Stimulated activated CD8-positive, alpha-beta memory T cell treated with anti-CD3 and anti-CD28 coated beads, Interleukin-4, amount 100 ng/mL, for 48 hours (primary cell): ENCODE data around the gene MUSK.
A peak's percentile ranks its signal among the peaks of the same experiment; 100 is the strongest.
"Not testable (repeated sequence)": the region's sequence is repeated elsewhere in the genome, so short reads cannot be mapped to it uniquely, and the experiment has no call there.

Experiments
- DNase-seq: peaks from one replicate; pipeline ENCODE4 v3.0.0-alpha.2; 2020

Gene MUSK

DNA sequence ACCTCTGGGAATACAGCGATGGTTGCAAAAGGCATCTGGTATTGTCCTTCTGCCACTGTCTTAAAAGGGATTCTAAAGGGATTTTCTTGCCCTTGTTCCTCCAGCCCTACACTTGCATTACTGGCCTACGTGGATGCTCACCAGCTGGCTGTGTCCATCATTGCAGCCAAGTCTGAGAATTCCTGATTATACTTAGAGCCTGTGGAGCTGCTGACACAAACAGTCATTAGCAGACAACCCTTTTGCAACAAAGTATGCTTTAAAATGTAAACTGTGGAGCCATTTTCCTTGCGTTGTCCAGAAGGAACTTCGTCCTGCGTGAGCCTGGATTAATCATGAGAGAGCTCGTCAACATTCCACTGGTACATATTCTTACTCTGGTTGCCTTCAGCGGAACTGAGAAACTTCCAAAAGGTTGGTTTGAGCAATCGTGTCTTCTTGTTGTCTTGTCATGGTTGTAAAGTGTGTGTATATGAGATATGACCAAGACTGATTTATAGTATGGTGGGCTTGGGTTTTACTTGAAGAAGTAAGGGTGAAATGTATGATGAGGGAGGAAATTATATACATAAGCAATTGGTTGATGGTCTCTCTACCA lies at the start of gene MUSK:
Gene MUSK, plus strand, starts transcription at position 222 of the 598 bp plus-strand sequence. Its CDS starts 114 bp downstream, at position 336.
- no peak for DNase-seq

- no peak for DNase-seq
Observed at GRCh38 chr9:110619831-110620230, 48.8 kb upstream of the MUSK start.

DNA sequence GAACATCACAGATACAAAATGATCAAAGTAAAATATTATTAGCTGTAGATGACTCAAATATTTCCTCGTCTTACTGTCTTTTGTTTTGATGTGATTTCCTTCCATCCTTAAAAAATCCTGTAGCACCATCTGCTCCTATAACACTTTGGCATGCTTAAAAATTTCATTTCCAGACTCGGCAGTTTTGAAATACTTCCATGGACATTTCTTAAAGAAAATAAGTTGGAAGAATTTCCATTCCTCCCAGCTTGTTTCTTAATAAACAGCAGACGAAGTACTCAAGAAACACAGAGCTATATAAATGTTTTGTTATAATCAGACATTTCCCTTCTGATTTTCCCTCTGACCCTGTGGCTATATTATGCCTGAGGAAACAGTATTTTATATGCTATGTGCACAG lies 47.9 kb upstream of the MUSK start:
- DNase-seq: no peak

DNA sequence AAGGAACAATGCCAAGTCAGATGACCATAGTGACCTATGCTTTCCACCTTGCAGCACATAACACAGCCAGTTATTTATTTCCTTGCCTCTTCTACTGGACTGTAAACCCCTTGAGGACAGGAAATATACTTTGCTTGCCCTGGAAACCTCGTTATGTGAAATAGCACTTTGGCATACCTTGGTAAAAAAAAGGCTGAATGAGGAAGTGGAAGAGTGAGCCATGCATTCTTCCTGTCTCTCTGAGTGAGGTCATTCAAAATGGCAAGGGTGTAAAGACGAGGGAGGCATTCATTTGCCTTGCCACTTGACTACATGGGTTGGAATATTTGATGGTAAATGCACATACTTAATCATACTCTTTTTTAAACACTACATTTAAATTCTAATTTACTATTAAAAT lies 46.2 kb upstream of the MUSK start:
- DNase-seq: no peak

- peak; percentile 29 for DNase-seq
Observed at GRCh38 chr9:110623462-110624025, 45.0 kb upstream of the MUSK start.

DNA sequence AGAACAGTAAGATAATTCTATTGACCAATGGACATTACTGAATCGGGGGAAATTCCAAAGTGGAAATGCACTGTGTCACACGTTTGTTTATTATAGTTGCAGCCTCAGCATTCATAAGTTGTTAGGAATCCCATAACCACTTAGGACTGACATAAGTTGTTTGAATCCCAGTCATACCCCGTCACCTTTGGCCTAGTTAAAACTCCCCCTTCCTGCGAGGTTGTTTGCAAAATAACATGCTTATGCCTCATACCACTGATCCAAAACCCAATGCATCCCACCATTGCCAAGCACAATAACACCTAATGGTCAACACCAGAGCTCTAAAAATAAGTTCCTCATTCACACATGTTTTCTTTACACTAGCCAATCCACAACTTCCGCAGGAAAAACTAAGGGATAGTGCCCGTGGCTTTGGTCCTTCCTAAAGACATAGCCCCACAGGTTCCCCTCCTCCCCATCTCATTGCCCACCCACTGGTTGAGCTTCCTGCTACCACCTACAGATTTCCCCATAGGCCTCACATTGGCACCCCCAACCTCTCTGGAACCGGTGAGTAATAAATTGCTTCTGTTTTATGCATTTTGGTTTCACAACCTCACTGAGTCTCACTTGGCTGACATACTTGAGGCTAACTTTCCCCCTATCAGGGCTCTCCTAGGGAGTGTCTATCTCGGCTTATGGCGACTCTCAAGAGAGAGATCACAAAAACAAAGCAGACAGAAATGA lies 42.3 kb upstream of the MUSK start:
- peak; percentile 36 for DNase-seq

GRCh38 chr9:110635589-110635988 lies 33.0 kb upstream of the MUSK start:
- no peak for DNase-seq

GRCh38 chr9:110638381-110638954 lies 30.1 kb upstream of the MUSK start:
- no peak for DNase-seq

DNA sequence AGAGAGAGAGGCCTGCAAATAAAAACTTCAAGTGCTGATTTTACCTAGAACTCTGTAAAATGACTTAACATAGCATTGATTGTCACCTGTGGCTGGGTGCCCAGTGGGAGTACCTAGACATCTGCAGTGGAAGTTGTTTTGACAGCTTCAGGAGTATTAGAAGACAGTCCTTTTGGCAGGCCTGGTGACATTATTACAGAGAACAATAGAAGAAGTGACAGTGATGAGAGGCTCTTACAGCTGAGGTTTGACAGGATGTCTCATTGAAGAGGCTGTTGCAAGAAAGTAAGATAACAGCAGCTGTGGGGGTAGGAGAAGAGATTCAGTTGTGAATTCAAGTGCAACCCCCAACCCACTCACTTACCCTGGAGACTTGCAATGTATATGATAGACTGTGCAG lies 27.9 kb upstream of the MUSK start:
- no peak for DNase-seq

DNA sequence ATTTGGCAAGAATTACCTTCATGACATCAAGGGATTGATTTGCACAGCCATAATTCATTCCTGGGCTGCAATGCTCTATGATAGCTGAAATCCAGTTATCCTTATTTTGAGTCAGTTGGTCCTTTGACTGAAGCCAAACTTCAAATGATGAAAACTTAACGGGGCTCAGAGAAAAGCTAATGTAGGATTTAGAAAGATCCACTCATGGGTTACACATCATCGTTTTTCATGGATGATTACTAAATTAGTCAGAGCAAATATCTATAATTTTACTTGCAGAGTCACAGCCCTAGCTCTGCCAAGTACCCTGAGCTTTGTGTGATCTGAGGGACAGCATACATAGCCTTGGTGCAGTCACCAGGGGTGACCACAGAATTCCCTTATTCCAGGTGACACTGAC lies 27.3 kb upstream of the MUSK start:
- DNase-seq: no peak

DNA sequence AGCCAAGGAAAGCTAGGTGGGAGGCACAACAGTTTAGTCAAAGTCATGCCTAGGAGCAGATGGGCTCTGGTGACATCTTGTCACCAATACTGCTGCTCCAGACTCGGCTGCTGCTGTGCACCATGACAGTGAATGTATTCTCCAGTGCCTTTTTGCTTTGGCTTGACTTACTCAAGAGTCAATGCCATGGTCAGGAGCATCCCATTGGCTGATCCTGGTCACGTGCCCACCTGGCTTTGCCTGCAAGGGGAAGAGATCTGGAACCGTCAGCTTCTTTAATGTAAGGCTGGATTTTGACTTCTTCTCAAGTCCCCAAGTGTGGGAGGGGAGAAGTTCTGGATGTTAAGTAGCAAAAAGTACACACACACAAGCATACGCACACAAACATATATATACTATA lies 19.9 kb upstream of the MUSK start:
- no peak for DNase-seq

GRCh38 chr9:110650261-110650660 lies 18.3 kb upstream of the MUSK start:
- no peak for DNase-seq

DNA sequence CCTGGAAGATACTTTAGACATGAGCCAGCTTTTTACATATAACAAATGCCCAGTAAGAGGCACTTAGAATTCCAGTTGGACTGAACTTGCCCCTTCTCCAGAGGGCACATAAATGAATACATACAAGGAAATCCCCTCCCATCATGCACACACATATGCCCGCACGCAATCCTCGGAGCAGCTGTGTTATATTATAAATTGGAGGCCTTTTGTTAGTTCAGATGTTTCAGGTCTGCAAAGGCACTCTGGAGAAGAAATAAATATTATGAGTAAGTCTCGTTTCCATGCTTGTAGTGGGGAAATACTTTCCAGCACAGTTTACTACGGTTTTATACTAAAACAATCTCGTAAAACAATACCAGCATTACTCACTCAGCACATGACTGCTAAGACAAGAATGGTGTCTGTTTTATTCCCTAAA lies 17.6 kb upstream of the MUSK start:
- DNase-seq: no peak

DNA sequence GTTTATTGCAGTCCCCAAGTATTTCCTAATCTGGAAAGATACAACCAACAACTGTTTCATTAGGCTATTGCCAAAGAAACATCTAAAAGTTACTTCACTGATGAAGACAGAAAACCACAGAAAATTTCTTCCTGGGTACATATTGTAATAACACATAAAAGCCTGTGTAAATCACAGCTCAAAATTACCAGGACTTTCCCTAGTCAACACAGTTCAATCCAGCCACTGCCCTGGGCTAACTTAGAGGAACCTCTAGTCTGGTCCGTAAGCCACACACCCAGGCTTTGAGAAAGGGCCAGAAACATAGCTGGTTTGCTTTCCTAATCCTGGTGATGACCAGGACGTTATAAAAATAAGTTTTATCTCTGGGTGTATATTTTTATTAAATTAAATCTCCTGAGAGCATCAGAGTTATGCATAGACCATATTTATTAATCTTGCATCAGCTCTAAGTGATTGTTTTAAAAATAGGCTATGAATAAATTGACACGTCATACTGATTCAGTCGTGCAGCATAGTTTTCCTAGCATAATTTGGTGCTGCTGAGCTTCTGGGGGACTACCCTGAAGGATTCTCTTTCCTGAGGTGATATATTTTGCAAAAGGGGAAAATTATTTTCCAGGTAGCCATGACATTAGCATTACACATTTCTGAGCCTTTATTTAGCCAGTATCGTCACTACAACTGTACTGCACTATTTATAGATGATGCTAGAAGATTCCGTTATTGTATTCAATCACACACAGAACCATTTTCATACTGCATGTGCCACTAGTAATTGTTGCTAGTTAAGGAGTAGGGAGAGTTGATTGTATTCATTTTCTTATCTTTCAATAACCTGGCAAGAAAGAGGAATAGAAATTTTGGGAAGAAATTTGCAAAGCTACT lies 12.6 kb upstream of the MUSK start:
- DNase-seq: no peak

DNA sequence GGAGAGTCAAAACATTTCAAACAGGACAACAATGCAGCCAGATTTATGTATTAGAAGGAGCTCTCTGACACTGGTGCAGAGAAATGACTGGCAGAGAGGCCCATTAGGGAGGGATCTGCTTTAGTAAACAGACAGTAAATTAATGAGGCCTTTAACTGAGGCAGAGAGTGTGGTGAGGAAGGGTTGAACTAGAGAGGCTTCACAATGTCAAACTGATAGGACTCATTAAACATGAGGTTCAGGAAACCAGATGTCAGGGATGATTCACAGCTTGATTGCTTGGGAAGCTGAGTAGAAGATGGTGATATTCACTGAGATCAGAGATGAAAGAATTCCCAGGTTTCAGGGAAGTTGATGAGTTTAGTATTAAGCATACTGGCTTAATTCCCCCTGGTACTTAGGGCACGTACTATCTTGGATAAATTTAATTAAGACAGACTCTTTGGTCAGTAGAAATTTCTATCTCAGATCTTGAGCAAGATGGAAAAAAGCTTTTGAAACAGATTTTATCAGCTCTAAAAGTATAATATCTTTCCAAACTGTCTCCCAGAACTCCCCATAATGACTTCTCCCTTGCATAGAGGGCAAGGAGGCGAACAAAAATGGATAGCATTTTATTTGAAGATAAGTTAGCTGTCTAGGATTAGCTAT lies 8.6 kb upstream of the MUSK start:
- DNase-seq: no peak

GRCh38 chr9:110669433-110669832 lies 842 bp downstream of the MUSK start:
- DNase-seq: no peak

DNA sequence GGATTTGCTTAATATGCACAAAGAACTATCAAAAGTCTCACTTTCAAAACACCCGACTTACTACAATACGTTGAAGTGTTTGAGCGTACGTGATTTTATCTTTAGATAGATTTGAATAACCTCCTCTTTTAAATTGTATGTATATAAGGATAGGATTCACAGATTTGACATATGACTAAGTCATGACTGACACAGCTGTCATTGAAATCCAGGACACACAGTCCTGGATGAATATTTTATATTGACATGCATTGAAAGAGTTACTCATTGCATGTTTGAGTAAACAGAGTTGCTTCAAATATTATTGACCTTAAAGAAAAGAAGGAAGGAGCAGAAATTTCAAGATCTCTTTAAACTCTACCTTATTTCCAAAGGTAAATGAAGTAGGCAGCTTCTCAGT lies 3.3 kb downstream of the MUSK start:
- no peak for DNase-seq

GRCh38 chr9:110672873-110673510 lies 4.4 kb downstream of the MUSK start:
- no peak for DNase-seq

GRCh38 chr9:110687497-110687896 lies 18.9 kb downstream of the MUSK start:
- DNase-seq: no peak

DNA sequence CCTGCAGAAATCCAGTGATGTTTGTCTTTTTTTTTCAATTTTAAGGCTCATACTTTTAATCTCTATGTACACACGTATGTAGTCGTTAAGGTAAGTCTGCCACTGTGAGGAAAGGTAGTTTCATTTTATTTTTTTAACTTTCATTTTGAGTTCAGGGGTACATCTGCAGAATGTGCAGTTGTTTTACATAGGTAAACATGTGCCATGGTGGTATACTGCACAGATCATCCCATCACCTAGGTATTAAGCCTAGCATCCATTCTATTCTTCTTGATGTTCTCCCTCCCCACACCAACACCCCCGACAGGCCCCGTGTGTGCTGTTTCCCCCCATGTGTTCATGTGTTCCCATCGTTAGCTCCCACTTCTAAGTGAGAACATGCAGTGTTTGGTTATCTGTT lies 19.7 kb downstream of the MUSK start:
- DNase-seq: no peak

- DNase-seq: no peak
Observed at GRCh38 chr9:110691002-110691549, 22.5 kb downstream of the MUSK start.

- DNase-seq: not testable (repeated sequence)
Observed at GRCh38 chr9:110695846-110696245, 27.3 kb downstream of the MUSK start.
